Fibroblast of pulmonary artery (primary cell): ENCODE results near the gene DNAI1.

ENCODE experiments used
- DNase-seq: peaks from one replicate; pipeline ENCODE4 v3.0.0-alpha.2; 2010; ENCODE audit warnings: low read depth
- H3K4me3 ChIP-seq: replicated peaks from 2 replicates; pipeline ENCODE4 v1.5.1; 2011; ENCODE audit warnings: low read depth, mild to moderate bottlenecking, control low read depth, low read length, moderate library complexity
- TF ChIP-seq, protein P1 (sequence below): IDR thresholded peaks from 2 replicates; pipeline ENCODE4 v1.5.1; 2011; ENCODE audit warnings: mild to moderate bottlenecking, control low read depth, low read length, inconsistent platforms; ENCODE audit errors: missing control alignments

Gene DNAI1

GRCh38 chr9:34505370-34506120, 46.9 kb downstream of the DNAI1 start:
- no peak for DNase-seq
- no peak overlapping the region for H3K4me3 ChIP-seq
- TF ChIP-seq, protein P1, sequence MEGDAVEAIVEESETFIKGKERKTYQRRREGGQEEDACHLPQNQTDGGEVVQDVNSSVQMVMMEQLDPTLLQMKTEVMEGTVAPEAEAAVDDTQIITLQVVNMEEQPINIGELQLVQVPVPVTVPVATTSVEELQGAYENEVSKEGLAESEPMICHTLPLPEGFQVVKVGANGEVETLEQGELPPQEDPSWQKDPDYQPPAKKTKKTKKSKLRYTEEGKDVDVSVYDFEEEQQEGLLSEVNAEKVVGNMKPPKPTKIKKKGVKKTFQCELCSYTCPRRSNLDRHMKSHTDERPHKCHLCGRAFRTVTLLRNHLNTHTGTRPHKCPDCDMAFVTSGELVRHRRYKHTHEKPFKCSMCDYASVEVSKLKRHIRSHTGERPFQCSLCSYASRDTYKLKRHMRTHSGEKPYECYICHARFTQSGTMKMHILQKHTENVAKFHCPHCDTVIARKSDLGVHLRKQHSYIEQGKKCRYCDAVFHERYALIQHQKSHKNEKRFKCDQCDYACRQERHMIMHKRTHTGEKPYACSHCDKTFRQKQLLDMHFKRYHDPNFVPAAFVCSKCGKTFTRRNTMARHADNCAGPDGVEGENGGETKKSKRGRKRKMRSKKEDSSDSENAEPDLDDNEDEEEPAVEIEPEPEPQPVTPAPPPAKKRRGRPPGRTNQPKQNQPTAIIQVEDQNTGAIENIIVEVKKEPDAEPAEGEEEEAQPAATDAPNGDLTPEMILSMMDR: no peak

GRCh38 chr9:34506623-34507022, 48.0 kb downstream of the DNAI1 start:
- no peak overlapping the region for H3K4me3 ChIP-seq
- TF ChIP-seq, protein P1: no peak
- DNase-seq: no peak

DNA sequence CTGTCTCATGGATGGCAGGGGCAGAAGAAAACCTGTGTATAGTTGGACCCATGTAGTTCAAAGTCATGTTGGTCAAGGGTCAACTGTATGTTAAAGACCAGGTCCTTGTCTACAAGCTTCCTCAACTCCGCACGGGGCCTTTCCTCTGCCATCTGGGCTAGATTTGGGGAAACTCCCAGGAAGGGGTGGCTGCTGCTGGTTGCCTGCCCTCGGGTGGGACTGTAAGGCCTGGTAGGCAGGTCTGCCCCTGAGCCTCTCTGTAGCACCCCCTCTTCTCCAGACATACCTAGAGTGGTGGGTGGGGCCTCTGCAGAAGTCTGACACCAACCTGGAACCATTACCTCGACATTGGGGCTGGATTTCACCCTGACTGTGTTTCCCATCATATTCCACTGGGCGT, 49.0 kb downstream of the DNAI1 start:
- TF ChIP-seq, protein P1: no peak
- DNase-seq: no peak
- H3K4me3 ChIP-seq: no peak overlapping the region

GRCh38 chr9:34507966-34508365, 49.4 kb downstream of the DNAI1 start:
- DNase-seq: no peak
- H3K4me3 ChIP-seq: no peak overlapping the region
- TF ChIP-seq, protein P1: no peak

DNA sequence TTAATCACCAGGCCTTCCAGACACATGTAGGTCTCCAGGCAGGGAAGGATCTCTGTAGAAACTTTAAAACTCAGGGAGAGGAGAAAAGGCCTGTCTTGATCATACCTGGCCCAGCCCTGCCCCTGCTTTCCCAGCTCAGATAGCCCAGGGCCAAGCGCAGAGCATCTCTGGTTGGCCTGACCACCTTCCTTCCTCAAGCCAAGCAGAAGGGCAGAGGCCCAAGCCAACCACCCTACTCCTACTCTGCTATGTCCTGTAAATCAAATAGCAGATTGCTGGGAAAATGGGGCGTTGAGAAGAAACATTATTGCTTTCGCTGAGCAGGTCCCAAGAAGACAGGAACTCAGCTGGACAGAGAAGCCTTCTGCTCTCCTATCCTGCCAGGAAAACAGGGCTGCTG, 49.9 kb downstream of the DNAI1 start:
- H3K4me3 ChIP-seq: no peak overlapping the region
- TF ChIP-seq, protein P1: no peak
- no peak for DNase-seq

GRCh38 chr9:34508951-34509350, 50.3 kb downstream of the DNAI1 start:
- DNase-seq: no peak
- TF ChIP-seq, protein P1: no peak
- H3K4me3 ChIP-seq: no peak overlapping the region
